GM13976 (cell line): ENCODE measurements around the gene FUT7.
A peak's percentile ranks its signal among the peaks of the same experiment; 100 is the strongest.

Experiments
- DNase-seq: peaks from one replicate; pipeline ENCODE4 v3.0.0; 2012; ENCODE audit warnings: low spot score
- CTCF ChIP-seq: IDR thresholded peaks from 2 replicates; pipeline ENCODE4 v1.5.1; 2012; ENCODE audit warnings: borderline replicate concordance, mild to moderate bottlenecking; ENCODE audit not compliant: insufficient read depth; ENCODE audit errors: extremely low read depth, missing control alignments, control extremely low read depth
- in situ Hi-C: fragments of 300-500 bp; cut with MboI; formaldehyde crosslinking; loops from one replicate; pipeline ENCODE4 v1.12.0; 2022; ENCODE audit warnings: low sequenced_read_pairs, mixed read lengths, inconsistent platforms; ENCODE audit not compliant: unreplicated experiment

The FUT7 gene

GRCh38 chr9:136995772-136996311 lies 36.0 kb downstream of the FUT7 start:
- DNase-seq, result no peak
- in situ Hi-C loops, result no loop called here

GRCh38 chr9:136995362-136995761 lies 36.5 kb downstream of the FUT7 start:
- DNase-seq, result no peak
- in situ Hi-C loops, result no loop called here
- TF ChIP-seq CTCF, result no peak

More at GRCh38 chr9:136995772-136996311, 36.0 kb downstream of the FUT7 start:
- no peak for TF ChIP-seq CTCF

- no peak for DNase-seq
- in situ Hi-C loops, result no loop called here
- no peak for TF ChIP-seq CTCF
Measured at GRCh38 chr9:136994888-136995230, 37.0 kb downstream of the FUT7 start.

- in situ Hi-C loops, result no loop called here
- no peak for DNase-seq
- TF ChIP-seq CTCF, result no peak
Measured at GRCh38 chr9:136994180-136994887, 37.6 kb downstream of the FUT7 start.

- no peak for TF ChIP-seq CTCF
- no peak for DNase-seq
- in situ Hi-C loops, result no loop called here
Measured at GRCh38 chr9:136992819-136993369, 39.0 kb downstream of the FUT7 start.

GRCh38 chr9:136991993-136992818 lies 39.7 kb downstream of the FUT7 start, which contains the start of gene PAXX:
Gene PAXX, plus strand, starts transcription at chr9:136992422. Its CDS starts 22 bp downstream, at chr9:136992444.
- DNase-seq, result peak; percentile 100
- no peak for TF ChIP-seq CTCF
- in situ Hi-C loops, result no loop called here
